WTC11 (cell line): ENCODE results near the gene AOX1. TPM values are rescaled to one million over a fixed set of nuclear protein-coding genes. Genes with fewer than 3 reads are reported as not detected.

ENCODE experiments used
- ATAC-seq: fragments of 200-7000 bp; cut with Tn5 transposase; 2 replicates; pipeline ENCODE4 v1.10.0; 2021; ENCODE audit warnings: mild to moderate bottlenecking, moderate library complexity
- CTCF ChIA-PET: fragments of 300-600 bp; sonication (Branson Sonifier 250); formaldehyde crosslinking; loops from one replicate; lab custom pipeline; 2021; ENCODE audit warnings: antibody characterized with exemption; lab: Charles Lee
- POLR2A ChIA-PET: fragments of 350-600 bp; sonication (Branson Sonifier 250); formaldehyde crosslinking; loops from one replicate; lab custom pipeline; 2021; ENCODE audit warnings: antibody characterized with exemption; lab: Charles Lee
- DNase-seq: peaks from one replicate; pipeline ENCODE4 v3.0.0; 2021; ENCODE audit warnings: low spot score
- H3K27ac Mint-ChIP-seq: 2 replicates; pipeline ENCODE4 v1.8.0; 2021; ENCODE audit warnings: mixed read lengths
- H3K27me3 Mint-ChIP-seq: 2 replicates; pipeline ENCODE4 v1.8.0; 2021; ENCODE audit warnings: low read depth, mild to moderate bottlenecking, moderate library complexity, mixed read lengths
- H3K36me3 Mint-ChIP-seq: 2 replicates; pipeline ENCODE4 v1.8.0; 2021; ENCODE audit warnings: mixed read lengths
- H3K4me1 Mint-ChIP-seq: 2 replicates; pipeline ENCODE4 v1.8.0; 2022; ENCODE audit warnings: mixed read lengths
- H3K4me3 Mint-ChIP-seq: 2 replicates; pipeline ENCODE4 v1.8.0; 2021; ENCODE audit warnings: mild to moderate bottlenecking, moderate library complexity, mixed read lengths
- H3K9me3 Mint-ChIP-seq: 2 replicates; pipeline ENCODE4 v1.8.0; 2021; ENCODE audit warnings: mixed read lengths
- ATF1 ChIP-seq: sonication (generic); formaldehyde crosslinking; IDR thresholded peaks from 2 replicates; pipeline ENCODE4 v1.8.1; 2023; ENCODE audit warnings: mild to moderate bottlenecking, moderate library complexity, missing genetic modification reagents
- FOXJ3 ChIP-seq: sonication (generic); formaldehyde crosslinking; IDR thresholded peaks from 2 replicates; pipeline ENCODE4 v1.9.0; 2021; ENCODE audit warnings: missing genetic modification reagents, mild to moderate bottlenecking, borderline replicate concordance
- GTF2I ChIP-seq: fragments of 250-450 bp; sonication (Bioruptor Pico); conservative IDR thresholded peaks from 2 replicates; pipeline ENCODE4 v1.4.0; 2021; ENCODE audit warnings: mild to moderate bottlenecking
- HMGA2 ChIP-seq: fragments of 250-450 bp; sonication (Bioruptor Pico); IDR thresholded peaks from 2 replicates; pipeline ENCODE4 v1.4.0; 2021; ENCODE audit warnings: mild to moderate bottlenecking, moderate library complexity
- HMGXB4 ChIP-seq: sonication (generic); formaldehyde crosslinking; IDR thresholded peaks from 2 replicates; pipeline ENCODE4 v1.8.1; 2023; ENCODE audit warnings: mild to moderate bottlenecking, moderate library complexity, missing genetic modification reagents
- JUN ChIP-seq: sonication (generic); formaldehyde crosslinking; IDR thresholded peaks from 2 replicates; pipeline ENCODE4 v1.8.0; 2023; ENCODE audit warnings: mild to moderate bottlenecking, missing genetic modification reagents
- NFATC4 ChIP-seq: fragments of 250-450 bp; sonication (Bioruptor Pico); IDR thresholded peaks from 2 replicates; pipeline ENCODE4 v1.9.0; 2021; ENCODE audit warnings: mild to moderate bottlenecking
- NR2C2 ChIP-seq: sonication (generic); formaldehyde crosslinking; IDR thresholded peaks from 2 replicates; pipeline ENCODE4 v1.8.0; 2022; ENCODE audit warnings: mild to moderate bottlenecking, missing genetic modification reagents
- NR3C1 ChIP-seq: sonication (generic); formaldehyde crosslinking; conservative IDR thresholded peaks from 2 replicates; pipeline ENCODE4 v1.8.1; 2023; ENCODE audit warnings: low read depth, mild to moderate bottlenecking, missing genetic modification reagents
- ZMAT4 ChIP-seq: fragments of 250-450 bp; sonication (Bioruptor Pico); IDR thresholded peaks from 2 replicates; pipeline ENCODE4 v1.9.0; 2021; ENCODE audit warnings: mild to moderate bottlenecking
- ZNF219 ChIP-seq: sonication (generic); formaldehyde crosslinking; IDR thresholded peaks from 2 replicates; pipeline ENCODE4 v1.8.0; 2023; ENCODE audit warnings: missing genetic modification reagents, mild to moderate bottlenecking, borderline replicate concordance
- ZNF263 ChIP-seq: sonication (generic); formaldehyde crosslinking; IDR thresholded peaks from 2 replicates; pipeline ENCODE4 v1.8.1; 2022; ENCODE audit warnings: low read depth, mild to moderate bottlenecking, moderate library complexity, missing genetic modification reagents
- ZNF512 ChIP-seq: sonication (generic); formaldehyde crosslinking; IDR thresholded peaks from 2 replicates; pipeline ENCODE4 v1.8.1; 2022; ENCODE audit warnings: missing genetic modification reagents, borderline replicate concordance
- ZNF532 ChIP-seq: fragments of 250-450 bp; sonication (Bioruptor Pico); IDR thresholded peaks from 2 replicates; pipeline ENCODE4 v1.9.0; 2021; ENCODE audit warnings: mild to moderate bottlenecking, borderline replicate concordance
- ZSCAN18 ChIP-seq: fragments of 250-450 bp; sonication (Bioruptor Pico); IDR thresholded peaks from 2 replicates; pipeline ENCODE4 v2.1.2; 2022; ENCODE audit warnings: mild to moderate bottlenecking, moderate library complexity
- total RNA-seq: library from RNA; stranded (reverse); gene quantifications from 3 replicates; pipeline ENCODE4 v1.2.3, GENCODE V29; 2021
- TF ChIP-seq, protein P1 (sequence below): sonication (generic); formaldehyde crosslinking; IDR thresholded peaks from 2 replicates; pipeline ENCODE4 v1.8.1; 2022; ENCODE audit warnings: low read depth, mild to moderate bottlenecking, moderate library complexity, missing genetic modification reagents, borderline replicate concordance

AOX1 gene
- total RNA-seq, 1 experiment from 2014 or later = 4.8 TPM

- TF ChIP-seq ZNF532 (CRISPR knock-in tag) (no peak), NR3C1 (CRISPR knock-in tag) (no peak), ZNF512 (CRISPR knock-in tag) (no peak)
Observed at GRCh38 chr2:200600549-200601225, 14.9 kb downstream of the AOX1 start (continued).

GRCh38 chr2:200602584-200602983, 16.8 kb downstream of the AOX1 start:
- Mint-ChIP-seq H3K27ac (no peak overlapping the region), H3K4me3 (no peak overlapping the region), H3K27me3 (peaks cover 2% of the 10 kb centered on the region; the same call in 1 of the 2 replicates), H3K36me3 (0 out of 2 replicates have a peak, but pooled peaks cover 2% of the 10 kb centered on the region), H3K9me3 (peaks cover 16% of the 10 kb centered on the region), H3K4me1 (no peaks in the 10 kb centered on the region)
- TF ChIP-seq, protein P1, sequence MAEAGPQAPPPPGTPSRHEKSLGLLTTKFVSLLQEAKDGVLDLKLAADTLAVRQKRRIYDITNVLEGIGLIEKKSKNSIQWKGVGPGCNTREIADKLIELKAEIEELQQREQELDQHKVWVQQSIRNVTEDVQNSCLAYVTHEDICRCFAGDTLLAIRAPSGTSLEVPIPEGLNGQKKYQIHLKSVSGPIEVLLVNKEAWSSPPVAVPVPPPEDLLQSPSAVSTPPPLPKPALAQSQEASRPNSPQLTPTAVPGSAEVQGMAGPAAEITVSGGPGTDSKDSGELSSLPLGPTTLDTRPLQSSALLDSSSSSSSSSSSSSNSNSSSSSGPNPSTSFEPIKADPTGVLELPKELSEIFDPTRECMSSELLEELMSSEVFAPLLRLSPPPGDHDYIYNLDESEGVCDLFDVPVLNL = no peak
- TF ChIP-seq ZNF532 (CRISPR knock-in tag) (no peak), HMGA2 (CRISPR knock-in tag) (0 out of 2 replicates have a peak, but pooled peaks have one; percentile 20)
- no peak for ATAC-seq
- ChIA-PET CTCF (interaction anchor here (1.1 kb wide), 1 partner anchor 622 kb away, joined by 3 read pairs; no protein-coding TSS in a partner anchor), POLR2A (no interaction called here)
- DNase-seq = no peak

DNA sequence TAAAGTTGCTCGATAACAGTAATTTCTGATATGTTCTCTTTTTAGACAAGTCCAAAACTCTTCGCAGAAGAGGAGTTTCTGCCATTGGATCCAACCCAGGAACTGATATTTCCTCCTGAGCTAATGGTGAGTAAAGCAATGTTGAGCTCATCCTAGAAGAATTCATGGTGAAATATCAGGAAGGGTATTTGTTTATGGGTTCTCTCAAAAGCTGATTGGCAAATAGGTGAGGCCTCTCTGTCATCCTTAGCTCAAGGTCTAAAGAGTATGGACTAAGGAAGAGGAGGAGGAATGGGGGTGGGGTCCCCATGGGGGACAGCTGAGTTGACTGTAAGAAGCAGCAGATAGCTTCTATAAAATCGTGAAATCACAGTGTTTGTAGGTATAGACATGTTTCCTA, 18.2 kb downstream of the AOX1 start:
- ChIA-PET POLR2A (no interaction called here), CTCF (interaction anchor here (1.0 kb wide), 1 partner anchor 102 kb away, joined by 3 read pairs; no protein-coding TSS in a partner anchor)
- peaks cover 19% of the 10 kb centered on the region for H3K9me3 Mint-ChIP-seq
- no peaks in the 10 kb centered on the region for H3K27me3 Mint-ChIP-seq
- no peak overlapping the region for H3K4me3 Mint-ChIP-seq
- ATAC-seq (no peak), DNase-seq (no peak)
- H3K4me1 Mint-ChIP-seq = no peaks in the 10 kb centered on the region
- no peak overlapping the region for H3K27ac Mint-ChIP-seq
- H3K36me3 Mint-ChIP-seq = peaks cover 4% of the 10 kb centered on the region; the same call in 1 of the 2 replicates
- TF ChIP-seq ZSCAN18 (no peak), NFATC4 (CRISPR knock-in tag) (no peak), NR3C1 (CRISPR knock-in tag) (no peak), ATF1 (no peak), HMGXB4 (CRISPR knock-in tag) (no peak), GTF2I (CRISPR knock-in tag) (no peak), NR2C2 (CRISPR knock-in tag) (no peak), ZNF219 (CRISPR knock-in tag) (no peak), JUN (CRISPR knock-in tag) (no peak), ZNF263 (CRISPR knock-in tag) (no peak), ZMAT4 (CRISPR knock-in tag) (no peak), FOXJ3 (CRISPR knock-in tag) (no peak)
